NCI-H345 treated with DMSO at 0.1 percent for 48 hours (cell line): ENCODE results near the gene HBEGF.

Source experiments
- DNase-seq: peaks from one replicate; lab custom pipeline; 2025; ENCODE audit not compliant: unreplicated experiment; lab: John Stamatoyannopoulos, UW

HBEGF gene

GRCh38 chr5:140305471-140305870 is 40.9 kb downstream of the HBEGF start:
- no peak for DNase-seq

- DNase-seq: no peak
Observed at GRCh38 chr5:140303966-140304365, 42.4 kb downstream of the HBEGF start.

GRCh38 chr5:140302786-140303639 is 43.4 kb downstream of the HBEGF start, which contains the start of gene PFDN1:
TSS of gene PFDN1 (minus strand) at chr5:140303101. CDS start at chr5:140303073, 28 bp downstream.
- peak; percentile 95 for DNase-seq

GRCh38 chr5:140301136-140301535 is 45.3 kb downstream of the HBEGF start:
- DNase-seq: no peak

- no peak for DNase-seq
Observed at GRCh38 chr5:140299056-140299455, 47.3 kb downstream of the HBEGF start.

GRCh38 chr5:140298183-140298601 is 48.2 kb downstream of the HBEGF start:
- DNase-seq: no peak

- DNase-seq: no peak
Observed at GRCh38 chr5:140297283-140297682, 49.1 kb downstream of the HBEGF start.

- no peak for DNase-seq
Observed at GRCh38 chr5:140296289-140296688, 50.1 kb downstream of the HBEGF start.

- DNase-seq: no peak
Observed at GRCh38 chr5:140295414-140295813, 51.0 kb downstream of the HBEGF start.

GRCh38 chr5:140294753-140295152 is 51.6 kb downstream of the HBEGF start:
- no peak for DNase-seq

GRCh38 chr5:140293849-140294100 is 52.6 kb downstream of the HBEGF start:
- DNase-seq: no peak

GRCh38 chr5:140293091-140293848 is 53.1 kb downstream of the HBEGF start:
- DNase-seq: no peak

GRCh38 chr5:140292212-140293036 is 54.0 kb downstream of the HBEGF start:
- DNase-seq: no peak

- DNase-seq: no peak
Observed at GRCh38 chr5:140287801-140288521, 58.4 kb downstream of the HBEGF start.

- DNase-seq: no peak
Observed at GRCh38 chr5:140286424-140286823, 60.0 kb downstream of the HBEGF start.

GRCh38 chr5:140284013-140284412 is 62.4 kb downstream of the HBEGF start:
- DNase-seq: no peak
